ENCODE results near the gene NUP54.

DNA sequence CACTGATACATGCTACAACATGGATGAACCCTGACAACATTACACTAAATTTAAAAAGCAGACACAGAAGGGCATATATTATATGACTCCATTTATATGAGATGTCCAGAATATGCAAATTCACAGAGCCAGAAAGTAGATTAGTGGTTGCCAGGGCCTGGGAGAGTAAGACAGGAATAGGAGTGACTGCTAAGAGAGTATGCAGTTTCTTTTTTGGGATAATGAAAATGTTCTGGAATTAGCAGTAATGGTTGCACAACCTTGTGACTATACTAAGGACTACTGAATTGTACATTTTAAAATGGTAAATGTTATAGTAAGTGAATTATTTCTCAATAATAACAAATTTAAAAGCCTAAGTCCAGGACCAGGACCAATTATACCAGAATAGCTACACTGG, 29.5 kb upstream of the NUP54 start:
- TF ChIP-seq BHLHE40 (IDR thresholded peaks at IDR 0.05; ENCODE audit: low read length) (no peak), KDM4B (IDR thresholded peaks at IDR 0.05; ENCODE audit: borderline replicate concordance in 2 of 2, low read depth in 1 of 2) (no peak), ESRRA (IDR thresholded peaks at IDR 0.05; ENCODE audit: borderline replicate concordance, low read depth) (no peak), POLR2AphosphoS5 (IDR thresholded peaks at IDR 0.05; ENCODE audit: control insufficient read depth, insufficient read depth, low read depth, low read length) (no peak), HNRNPL (IDR thresholded peaks at IDR 0.05; ENCODE audit: low read depth, low read length) (no peak), USF2 (CRISPR knock-in tag; IDR thresholded peaks at IDR 0.05) (no peak), ZBTB12 (CRISPR knock-in tag; IDR thresholded peaks at IDR 0.05) (no peak), CHD1 (IDR thresholded peaks at IDR 0.05; ENCODE audit: low read length) (no peak), JUN (IDR thresholded peaks at IDR 0.05; ENCODE audit: borderline replicate concordance, low read depth, low read length) (no peak), JUN (CRISPR knock-in tag; IDR thresholded peaks at IDR 0.05; ENCODE audit: borderline replicate concordance) (no peak)
- TF ChIP-seq, protein P1, sequence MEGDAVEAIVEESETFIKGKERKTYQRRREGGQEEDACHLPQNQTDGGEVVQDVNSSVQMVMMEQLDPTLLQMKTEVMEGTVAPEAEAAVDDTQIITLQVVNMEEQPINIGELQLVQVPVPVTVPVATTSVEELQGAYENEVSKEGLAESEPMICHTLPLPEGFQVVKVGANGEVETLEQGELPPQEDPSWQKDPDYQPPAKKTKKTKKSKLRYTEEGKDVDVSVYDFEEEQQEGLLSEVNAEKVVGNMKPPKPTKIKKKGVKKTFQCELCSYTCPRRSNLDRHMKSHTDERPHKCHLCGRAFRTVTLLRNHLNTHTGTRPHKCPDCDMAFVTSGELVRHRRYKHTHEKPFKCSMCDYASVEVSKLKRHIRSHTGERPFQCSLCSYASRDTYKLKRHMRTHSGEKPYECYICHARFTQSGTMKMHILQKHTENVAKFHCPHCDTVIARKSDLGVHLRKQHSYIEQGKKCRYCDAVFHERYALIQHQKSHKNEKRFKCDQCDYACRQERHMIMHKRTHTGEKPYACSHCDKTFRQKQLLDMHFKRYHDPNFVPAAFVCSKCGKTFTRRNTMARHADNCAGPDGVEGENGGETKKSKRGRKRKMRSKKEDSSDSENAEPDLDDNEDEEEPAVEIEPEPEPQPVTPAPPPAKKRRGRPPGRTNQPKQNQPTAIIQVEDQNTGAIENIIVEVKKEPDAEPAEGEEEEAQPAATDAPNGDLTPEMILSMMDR (IDR thresholded peaks at IDR 0.05 in 2 of 3, conservative IDR thresholded peaks at IDR 0.05 in 1 of 3; ENCODE audit: insufficient read depth in 2 of 3, low read depth in 1 of 3, low read length in 3 of 3), result no peak

All from K562 (cell line).